H9 (cell line): ENCODE data around the gene DENND1A. TPM values are rescaled to one million over a fixed set of nuclear protein-coding genes. Genes with fewer than 3 reads are reported as not detected.

ENCODE experiments used
- DNase-seq: peaks from one replicate; pipeline ENCODE4 v3.0.0-alpha.2; 2017
- H2AFZ ChIP-seq: one replicate; pipeline ENCODE4 v1.6.1; 2013; ENCODE audit warnings: mild to moderate bottlenecking, low read length, control low read depth, moderate library complexity
- H2AK5ac ChIP-seq: 2 replicates; pipeline ENCODE4 v1.6.1; 2013; ENCODE audit warnings: low read length, control low read depth, mixed read lengths; ENCODE audit not compliant: insufficient read length
- H2BK120ac ChIP-seq: one replicate; pipeline ENCODE4 v1.6.1; 2013; ENCODE audit warnings: low read depth, mild to moderate bottlenecking, low read length, control low read depth, inconsistent platforms; ENCODE audit not compliant: poor library complexity, severe bottlenecking
- H2BK12ac ChIP-seq: 2 replicates; pipeline ENCODE4 v1.6.1; 2013; ENCODE audit warnings: low read length, control low read depth, mixed read lengths, low read depth; ENCODE audit not compliant: insufficient read length
- H2BK15ac ChIP-seq: 2 replicates; pipeline ENCODE4 v1.6.1; 2013; ENCODE audit warnings: low read depth, low read length, control low read depth
- H2BK20ac ChIP-seq: one replicate; pipeline ENCODE4 v1.6.1; 2013; ENCODE audit warnings: low read depth, mild to moderate bottlenecking, low read length, control low read depth, inconsistent platforms; ENCODE audit not compliant: poor library complexity, severe bottlenecking
- H2BK5ac ChIP-seq: 2 replicates; pipeline ENCODE4 v1.6.1; 2013; ENCODE audit warnings: low read length, control low read depth, mixed read lengths; ENCODE audit not compliant: insufficient read length
- H3K14ac ChIP-seq: 2 replicates; pipeline ENCODE4 v1.6.1; 2013; ENCODE audit warnings: low read length, control low read depth; ENCODE audit not compliant: insufficient read depth
- H3K18ac ChIP-seq: 2 replicates; pipeline ENCODE4 v1.6.1; 2013; ENCODE audit warnings: low read depth, mild to moderate bottlenecking, mixed read lengths, low read length, control low read depth; ENCODE audit not compliant: insufficient read length
- H3K23ac ChIP-seq: 2 replicates; pipeline ENCODE4 v1.6.1; 2013; ENCODE audit warnings: low read length, control low read depth, mixed read lengths, low read depth; ENCODE audit not compliant: insufficient read length
- H3K23me2 ChIP-seq: 2 replicates; pipeline ENCODE4 v1.6.1; 2013; ENCODE audit warnings: low read depth, mild to moderate bottlenecking, mixed read lengths, low read length, control low read depth; ENCODE audit not compliant: insufficient read length, poor library complexity, severe bottlenecking
- H3K27ac ChIP-seq: 2 replicates; pipeline ENCODE4 v1.5.1; 2013; ENCODE audit warnings: low read length, control low read depth, mixed read lengths, low read depth; ENCODE audit not compliant: insufficient read length
- H3K27me3 ChIP-seq: 2 replicates; pipeline ENCODE4 v1.6.1; 2013; ENCODE audit warnings: low read length, control low read depth, inconsistent platforms; ENCODE audit not compliant: insufficient read depth
- H3K4ac ChIP-seq: 2 replicates; pipeline ENCODE4 v1.6.1; 2013; ENCODE audit warnings: low read depth, mild to moderate bottlenecking, control low read depth, inconsistent platforms, low read length, moderate library complexity
- H3K4me1 ChIP-seq: 2 replicates; pipeline ENCODE4 v1.6.1; 2013; ENCODE audit warnings: low read length, control low read depth, inconsistent platforms; ENCODE audit not compliant: insufficient read depth
- H3K4me2 ChIP-seq: 2 replicates; pipeline ENCODE4 v1.6.1; 2013; ENCODE audit warnings: low read length, control low read depth, mixed read lengths; ENCODE audit not compliant: insufficient read length, insufficient read depth
- H3K56ac ChIP-seq: 2 replicates; pipeline ENCODE4 v1.6.1; 2013; ENCODE audit warnings: low read depth, mild to moderate bottlenecking, mixed read lengths, low read length, control low read depth; ENCODE audit not compliant: insufficient read length
- H3K79me1 ChIP-seq: 2 replicates; pipeline ENCODE4 v1.6.1; 2013; ENCODE audit warnings: low read depth, mild to moderate bottlenecking, moderate library complexity, low read length, control low read depth, inconsistent platforms; ENCODE audit not compliant: insufficient read depth, poor library complexity, severe bottlenecking
- H3K79me2 ChIP-seq: 2 replicates; pipeline ENCODE4 v1.6.1; 2013; ENCODE audit warnings: low read length, control low read depth, inconsistent platforms; ENCODE audit not compliant: insufficient read depth
- H3K9ac ChIP-seq: 2 replicates; pipeline ENCODE4 v1.6.1; 2013; ENCODE audit warnings: low read length, control low read depth, mixed read lengths; ENCODE audit not compliant: insufficient read length; ENCODE audit errors: extremely low read depth
- H3K9me3 ChIP-seq: one replicate; pipeline ENCODE4 v1.6.1; 2013; ENCODE audit warnings: low read depth, low read length, inconsistent platforms; ENCODE audit not compliant: control insufficient read depth
- H3T11ph ChIP-seq: one replicate; pipeline ENCODE4 v1.6.1; 2013; ENCODE audit warnings: mild to moderate bottlenecking, low read length, control low read depth, inconsistent platforms
- H4K20me1 ChIP-seq: one replicate; pipeline ENCODE4 v1.6.1; 2013; ENCODE audit not compliant: control insufficient read depth, insufficient read length, insufficient read depth
- H4K5ac ChIP-seq: 2 replicates; pipeline ENCODE4 v1.6.1; 2013; ENCODE audit warnings: low read depth, mild to moderate bottlenecking, mixed read lengths, low read length, control low read depth; ENCODE audit not compliant: insufficient read length
- H4K8ac ChIP-seq: replicated peaks from 2 replicates; pipeline ENCODE4 v1.6.1; 2013; ENCODE audit warnings: low read length, control low read depth, mixed read lengths, low read depth; ENCODE audit not compliant: insufficient read length
- H4K91ac ChIP-seq: 2 replicates; pipeline ENCODE4 v1.6.1; 2013; ENCODE audit warnings: low read depth, mild to moderate bottlenecking, moderate library complexity, mixed read lengths, low read length, control low read depth; ENCODE audit not compliant: insufficient read length
- H3K27ac Mint-ChIP-seq, 3 experiments: 2 replicates in 2 of 3; 3 replicates in 1 of 3; pipeline ENCODE4 v1.8.0; 2020 to 2021; ENCODE audit warnings: mixed read lengths in 3 of 3, mild to moderate bottlenecking in 1 of 3, moderate library complexity in 1 of 3
- H3K27me3 Mint-ChIP-seq: 2 replicates; pipeline ENCODE4 v1.8.0; 2021; ENCODE audit warnings: low read depth, mild to moderate bottlenecking, moderate library complexity, mixed read lengths
- H3K36me3 Mint-ChIP-seq, 3 experiments: 2 replicates in 2 of 3; 3 replicates in 1 of 3; pipeline ENCODE4 v1.8.0; 2020 to 2021; ENCODE audit warnings: low read depth in 3 of 3, mixed read lengths in 3 of 3; ENCODE audit not compliant: insufficient read depth in 1 of 3
- H3K4me1 Mint-ChIP-seq, 2 experiments: 2 replicates each; pipeline ENCODE4 v1.8.0; 2020; ENCODE audit warnings: mixed read lengths in 2 of 2
- H3K4me3 Mint-ChIP-seq, 2 experiments: 2 replicates in 1 of 2; 3 replicates in 1 of 2; pipeline ENCODE4 v1.8.0; 2020 to 2021; ENCODE audit warnings: mild to moderate bottlenecking in 2 of 2, mixed read lengths in 2 of 2, moderate library complexity in 1 of 2
- H3K9me3 Mint-ChIP-seq, 2 experiments: 2 replicates in 1 of 2; 3 replicates in 1 of 2; pipeline ENCODE4 v1.8.0; 2020; ENCODE audit warnings: mild to moderate bottlenecking in 2 of 2, mixed read lengths in 2 of 2, moderate library complexity in 1 of 2
- WGBS: extraction: QIAGEN DNeasy Blood & Tissue Kit; methylation state at CpG from one replicate; pipeline ENCODE4 v1.1.7; 2013; ENCODE audit warnings: missing lambda C conversion rate, low lambda C conversion rate, mixed read lengths; ENCODE audit not compliant: insufficient read length; ENCODE audit errors: extremely low coverage; 5-methylcytosine and 5-hydroxymethylcytosine counted together
- total RNA-seq: library from RNA; stranded (reverse); gene quantifications from 2 replicates; pipeline ENCODE4 v1.2.1, GENCODE V29; 2021
- TF ChIP-seq, protein P1 (sequence below): fragments of 200-600 bp; sonication (generic); conservative IDR thresholded peaks from 3 replicates; pipeline ENCODE4 v1.8.0; 2021; ENCODE audit warnings: antibody characterized with exemption, mild to moderate bottlenecking

The DENND1A gene
- total RNA-seq, 1 experiment from 2014 or later: 20.4 TPM

DNA sequence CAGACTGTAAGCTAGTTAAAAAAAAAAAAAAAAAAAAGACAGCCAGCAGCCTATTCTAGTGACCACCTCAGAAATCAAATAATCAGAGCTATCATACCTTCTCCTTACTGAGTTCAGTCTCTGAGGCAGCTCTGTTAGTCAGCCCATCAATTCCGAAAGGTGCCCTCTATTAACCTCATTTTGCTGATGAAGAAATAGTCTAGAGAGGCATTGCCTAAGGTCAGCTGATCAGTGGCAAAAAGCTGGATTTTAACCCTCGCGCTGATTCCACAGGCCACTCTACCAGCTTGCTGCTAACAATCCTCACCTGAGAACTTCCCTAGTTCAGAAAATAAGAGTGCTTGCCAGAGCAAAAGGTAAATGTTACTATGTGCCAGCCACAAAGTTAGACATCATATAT, 172.0 kb downstream of the DENND1A start:
- WGBS: no CpG with 5 or more reads among the region's 3 CpGs
- no peak overlapping the region for H4K5ac ChIP-seq
- no peak overlapping the region for H2BK15ac ChIP-seq
- H4K20me1 ChIP-seq: no peaks in the 10 kb centered on the region
- TF ChIP-seq, protein P1, sequence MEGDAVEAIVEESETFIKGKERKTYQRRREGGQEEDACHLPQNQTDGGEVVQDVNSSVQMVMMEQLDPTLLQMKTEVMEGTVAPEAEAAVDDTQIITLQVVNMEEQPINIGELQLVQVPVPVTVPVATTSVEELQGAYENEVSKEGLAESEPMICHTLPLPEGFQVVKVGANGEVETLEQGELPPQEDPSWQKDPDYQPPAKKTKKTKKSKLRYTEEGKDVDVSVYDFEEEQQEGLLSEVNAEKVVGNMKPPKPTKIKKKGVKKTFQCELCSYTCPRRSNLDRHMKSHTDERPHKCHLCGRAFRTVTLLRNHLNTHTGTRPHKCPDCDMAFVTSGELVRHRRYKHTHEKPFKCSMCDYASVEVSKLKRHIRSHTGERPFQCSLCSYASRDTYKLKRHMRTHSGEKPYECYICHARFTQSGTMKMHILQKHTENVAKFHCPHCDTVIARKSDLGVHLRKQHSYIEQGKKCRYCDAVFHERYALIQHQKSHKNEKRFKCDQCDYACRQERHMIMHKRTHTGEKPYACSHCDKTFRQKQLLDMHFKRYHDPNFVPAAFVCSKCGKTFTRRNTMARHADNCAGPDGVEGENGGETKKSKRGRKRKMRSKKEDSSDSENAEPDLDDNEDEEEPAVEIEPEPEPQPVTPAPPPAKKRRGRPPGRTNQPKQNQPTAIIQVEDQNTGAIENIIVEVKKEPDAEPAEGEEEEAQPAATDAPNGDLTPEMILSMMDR: no peak
- no peak overlapping the region for H3T11ph ChIP-seq
- H3K18ac ChIP-seq: no peak overlapping the region
- H2BK5ac ChIP-seq: no peak overlapping the region
- H3K14ac ChIP-seq: no peak overlapping the region
- H3K27me3 ChIP-seq: no peaks in the 10 kb centered on the region
- Mint-ChIP-seq H3K4me1 (peaks cover 11 to 14% of the 10 kb centered on the region in 2 experiments), H3K36me3 (peaks cover 0 to 2% (median 0%) of the 10 kb centered on the region in 3 experiments; a peak in 1 of 7 replicates), H3K4me3 (no peak overlapping the region), H3K27me3 (no peaks in the 10 kb centered on the region), H3K27ac (no peak overlapping the region; a peak in 2 of 7 replicates), H3K9me3 (no peaks in the 10 kb centered on the region)
- no peak overlapping the region for H3K27ac ChIP-seq
- H4K91ac ChIP-seq: no peak overlapping the region
- DNase-seq: no peak
- H3K23ac ChIP-seq: no peak overlapping the region
- H4K8ac ChIP-seq: no peak overlapping the region
- no peak overlapping the region for H3K56ac ChIP-seq
- peaks cover 8% of the 10 kb centered on the region; the same call in 1 of the 2 replicates for H3K4me1 ChIP-seq
- H2BK12ac ChIP-seq: no peak overlapping the region
- H3K9me3 ChIP-seq: no peaks in the 10 kb centered on the region
- H2AK5ac ChIP-seq: no peak overlapping the region
- H3K23me2 ChIP-seq: no peaks in the 10 kb centered on the region
- H3K9ac ChIP-seq: no peak overlapping the region
- no peak overlapping the region for H3K4ac ChIP-seq
- H2AFZ ChIP-seq: no peak overlapping the region
- no peaks in the 10 kb centered on the region for H3K79me2 ChIP-seq
- H3K79me1 ChIP-seq: no peaks in the 10 kb centered on the region
- H3K4me2 ChIP-seq: no peak overlapping the region
- H2BK20ac ChIP-seq: no peak overlapping the region
- no peak overlapping the region for H2BK120ac ChIP-seq
